SU-DHL-6 (cell line): ENCODE results near the gene RNF17.

ENCODE experiments used
- EZH2phosphoT487 ChIP-seq: fragments of 200-600 bp; sonication (generic), shearing (Covaris generic); conservative IDR thresholded peaks from 2 replicates; pipeline ENCODE4 v1.6.1; 2018; ENCODE audit warnings: mild to moderate bottlenecking, antibody characterized with exemption, low read length, moderate library complexity, mixed read lengths
- TF ChIP-seq, protein P1 (sequence below): fragments of 200-600 bp; sonication (generic); IDR thresholded peaks from one replicate; pipeline ENCODE4 v1.5.1; 2017; ENCODE audit warnings: antibody characterized with exemption, mild to moderate bottlenecking, low read length, moderate library complexity; ENCODE audit not compliant: insufficient read depth, poor library complexity, severe bottlenecking

DNA sequence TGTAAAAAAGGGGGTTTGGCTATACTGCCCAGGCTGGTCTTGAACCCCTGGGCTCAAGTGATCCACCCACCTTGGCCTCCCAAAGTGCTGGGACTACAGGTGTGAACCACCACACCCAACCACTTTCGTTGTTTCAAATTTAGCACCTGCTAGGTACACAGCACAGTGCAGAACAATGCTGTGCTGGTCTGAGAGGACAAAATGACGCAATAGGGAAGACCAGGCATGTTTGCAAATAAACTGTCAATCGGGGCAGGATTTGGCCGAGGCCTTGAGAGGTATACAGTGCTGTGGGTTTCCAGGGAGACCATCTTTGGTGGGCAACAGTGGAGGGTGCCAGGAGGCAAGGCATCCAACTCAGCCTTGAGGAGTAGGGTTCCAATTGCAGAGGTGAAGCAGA, 46.8 kb upstream of the RNF17 start:
- TF ChIP-seq, protein P1, sequence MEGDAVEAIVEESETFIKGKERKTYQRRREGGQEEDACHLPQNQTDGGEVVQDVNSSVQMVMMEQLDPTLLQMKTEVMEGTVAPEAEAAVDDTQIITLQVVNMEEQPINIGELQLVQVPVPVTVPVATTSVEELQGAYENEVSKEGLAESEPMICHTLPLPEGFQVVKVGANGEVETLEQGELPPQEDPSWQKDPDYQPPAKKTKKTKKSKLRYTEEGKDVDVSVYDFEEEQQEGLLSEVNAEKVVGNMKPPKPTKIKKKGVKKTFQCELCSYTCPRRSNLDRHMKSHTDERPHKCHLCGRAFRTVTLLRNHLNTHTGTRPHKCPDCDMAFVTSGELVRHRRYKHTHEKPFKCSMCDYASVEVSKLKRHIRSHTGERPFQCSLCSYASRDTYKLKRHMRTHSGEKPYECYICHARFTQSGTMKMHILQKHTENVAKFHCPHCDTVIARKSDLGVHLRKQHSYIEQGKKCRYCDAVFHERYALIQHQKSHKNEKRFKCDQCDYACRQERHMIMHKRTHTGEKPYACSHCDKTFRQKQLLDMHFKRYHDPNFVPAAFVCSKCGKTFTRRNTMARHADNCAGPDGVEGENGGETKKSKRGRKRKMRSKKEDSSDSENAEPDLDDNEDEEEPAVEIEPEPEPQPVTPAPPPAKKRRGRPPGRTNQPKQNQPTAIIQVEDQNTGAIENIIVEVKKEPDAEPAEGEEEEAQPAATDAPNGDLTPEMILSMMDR, result no peak
- TF ChIP-seq EZH2phosphoT487, result no peak
